GM04504 (cell line): Measurements from ENCODE around the gene RAG2.
"Not testable (repeated sequence)": the region's sequence is repeated elsewhere in the genome, so short reads cannot be mapped to it uniquely, and the experiment has no call there.

Experiments
- DNase-seq: peaks from one replicate; pipeline ENCODE4 v3.0.0-alpha.2; 2012; ENCODE audit warnings: low read depth

The RAG2 gene

GRCh38 chr11:36600180-36600579 is 2.1 kb upstream of the RAG2 start:
- no peak for DNase-seq

GRCh38 chr11:36596880-36597279 is 1.2 kb downstream of the RAG2 start:
- DNase-seq, result no peak

- peak; percentile 81 for DNase-seq
Measured at GRCh38 chr11:36594316-36594989, 3.6 kb downstream of the RAG2 start, which contains the start of gene IFTAP. Gene IFTAP (plus strand): TSS chr11:36594502. CDS start chr11:36610104, 15,602 bp downstream.

- no peak for DNase-seq
Measured at GRCh38 chr11:36591433-36591832, 6.6 kb downstream of the RAG2 start.

GRCh38 chr11:36590513-36590912 is 7.5 kb downstream of the RAG2 start:
- no peak for DNase-seq

- no peak for DNase-seq
Measured at GRCh38 chr11:36588099-36588498, 9.9 kb downstream of the RAG2 start.

- no peak for DNase-seq
Measured at GRCh38 chr11:36586543-36586942, 11.5 kb downstream of the RAG2 start.

GRCh38 chr11:36583667-36584066 is 14.4 kb downstream of the RAG2 start:
- DNase-seq, result no peak

GRCh38 chr11:36581536-36581935 is 16.5 kb downstream of the RAG2 start:
- DNase-seq, result no peak

GRCh38 chr11:36578458-36578857 is 19.6 kb downstream of the RAG2 start:
- DNase-seq, result no peak

GRCh38 chr11:36577859-36578258 is 20.2 kb downstream of the RAG2 start:
- no peak for DNase-seq

- DNase-seq, result no peak
Measured at GRCh38 chr11:36577373-36577772, 20.7 kb downstream of the RAG2 start.

GRCh38 chr11:36574486-36574885 is 23.6 kb downstream of the RAG2 start:
- no peak for DNase-seq

GRCh38 chr11:36569095-36569494 is 28.9 kb downstream of the RAG2 start:
- DNase-seq, result no peak

- DNase-seq, result no peak
Measured at GRCh38 chr11:36567694-36568093, 30.3 kb downstream of the RAG2 start, which contains the start of gene RAG1. Gene RAG1 (plus strand): TSS chr11:36568007. CDS start chr11:36573305, 5,298 bp downstream.

GRCh38 chr11:36566407-36567053 is 31.5 kb downstream of the RAG2 start:
- no peak for DNase-seq

GRCh38 chr11:36565031-36565610 is 32.9 kb downstream of the RAG2 start:
- no peak for DNase-seq

- peak; percentile 26 for DNase-seq
Measured at GRCh38 chr11:36564376-36565030, 33.5 kb downstream of the RAG2 start.

GRCh38 chr11:36558571-36559413 is 39.2 kb downstream of the RAG2 start:
- no peak for DNase-seq

- no peak for DNase-seq
Measured at GRCh38 chr11:36557991-36558390, 40.0 kb downstream of the RAG2 start.

- not testable (repeated sequence) for DNase-seq
Measured at GRCh38 chr11:36557390-36557789, 40.6 kb downstream of the RAG2 start.
